SK-N-SH (cell line): Measurements from ENCODE around the gene ENTHD1. TPM values are rescaled to one million over a fixed set of nuclear protein-coding genes. Genes with fewer than 3 reads are reported as not detected.

Experiments
- CTCF ChIA-PET: fragments of 300-600, 350-600 bp; formaldehyde crosslinking; extraction: SDS; loops from one replicate; lab custom pipeline; 2021; lab: Yijun Ruan, JAX
- POLR2A ChIA-PET: fragments of 350-600 bp; sonication (Branson Sonifier 250); formaldehyde crosslinking; extraction: SDS; loops from one replicate; lab custom pipeline; 2020; ENCODE audit warnings: antibody characterized with exemption, inconsistent platforms; lab: Yijun Ruan, JAX
- DNase-seq: peaks from one replicate; pipeline ENCODE4 v3.0.0; 2012
- H2AFZ ChIP-seq: fragments of 200-600 bp; sonication (generic); 2 replicates; pipeline ENCODE4 v1.8.1; 2016; ENCODE audit warnings: antibody characterized with exemption, mild to moderate bottlenecking, low read depth
- H3F3A ChIP-seq: fragments of 200-600 bp; sonication (generic); replicated peaks from 2 replicates; pipeline ENCODE3; 2016; ENCODE audit warnings: antibody characterized with exemption, mild to moderate bottlenecking; ENCODE audit not compliant: insufficient read depth
- H3K27ac ChIP-seq, 2 experiments: fragments of 200-500 bp in 1 of 2; fragments of 200-600 bp in 1 of 2; sonication (Bioruptor generic) in 1 of 2; sonication (generic), shearing (Covaris generic) in 1 of 2; 2 replicates each; pipeline versions ENCODE4 v1.5.1 to v1.6.1; 2014 to 2016; ENCODE audit warnings: low read depth in 2 of 2, inconsistent platforms in 1 of 2, low read length in 1 of 2, mild to moderate bottlenecking in 1 of 2, mixed read lengths in 1 of 2
- H3K27me3 ChIP-seq: fragments of 200-600 bp; sonication (generic), shearing (Covaris generic); 2 replicates; pipeline ENCODE4 v1.6.1; 2016; ENCODE audit warnings: mixed run types; ENCODE audit not compliant: insufficient read depth
- H3K36me3 ChIP-seq, 2 experiments: fragments of 200-500 bp in 1 of 2; fragments of 200-600 bp in 1 of 2; sonication (Bioruptor generic) in 1 of 2; sonication (generic) in 1 of 2; replicated peaks in 1 of 2; 2 replicates each; pipeline versions ENCODE3 to v1.5.1; 2014 to 2016; ENCODE audit warnings: low read length in 1 of 2, mild to moderate bottlenecking in 1 of 2; ENCODE audit not compliant: insufficient read depth in 2 of 2, control insufficient read depth in 1 of 2
- H3K4me1 ChIP-seq, 2 experiments: fragments of 200-500 bp in 1 of 2; fragments of 200-600 bp in 1 of 2; sonication (Bioruptor generic) in 1 of 2; sonication (generic), shearing (Covaris generic) in 1 of 2; 2 replicates each; pipeline versions ENCODE4 v1.5.1 to v1.6.1; 2014 to 2016; ENCODE audit warnings: low read depth in 1 of 2, low read length in 1 of 2, mixed run types in 1 of 2; ENCODE audit not compliant: insufficient read depth in 2 of 2, control insufficient read depth in 1 of 2
- H3K4me2 ChIP-seq: fragments of 200-600 bp; sonication (generic), shearing (Covaris generic); 2 replicates; pipeline ENCODE4 v1.6.1; 2017; ENCODE audit warnings: mixed run types
- H3K4me3 ChIP-seq, 2 experiments: fragments of 200-500 bp in 1 of 2; fragments of 200-600 bp in 1 of 2; sonication (Bioruptor generic) in 1 of 2; sonication (generic), shearing (Covaris generic) in 1 of 2; 2 replicates each; pipeline versions ENCODE4 v1.5.1 to v1.8.1; 2014 to 2016; ENCODE audit warnings: low read depth in 2 of 2, inconsistent platforms in 1 of 2, low read length in 1 of 2, mild to moderate bottlenecking in 1 of 2, mixed read lengths in 1 of 2, moderate library complexity in 1 of 2
- H3K79me2 ChIP-seq: fragments of 200-600 bp; sonication (generic); 2 replicates; pipeline ENCODE4 v1.8.1; 2017; ENCODE audit warnings: mild to moderate bottlenecking; ENCODE audit not compliant: insufficient read depth
- H3K9ac ChIP-seq: fragments of 200-600 bp; sonication (generic); 2 replicates; pipeline ENCODE4 v1.6.1; 2017; ENCODE audit warnings: mixed run types
- H3K9me2 ChIP-seq: fragments of 200-600 bp; sonication (generic); 2 replicates; pipeline ENCODE4 v1.6.1; 2017; ENCODE audit warnings: mixed run types
- H3K9me3 ChIP-seq: fragments of 200-600 bp; sonication (generic); 2 replicates; pipeline ENCODE4 v1.6.1; 2017; ENCODE audit warnings: mixed run types, mild to moderate bottlenecking, moderate library complexity
- H4K20me1 ChIP-seq: fragments of 200-600 bp; sonication (generic); 2 replicates; pipeline ENCODE4 v1.6.1; 2017; ENCODE audit warnings: mild to moderate bottlenecking, mixed run types; ENCODE audit not compliant: insufficient read depth
- EP300 ChIP-seq, 2 experiments: IDR thresholded peaks; 2 replicates each; pipeline versions ENCODE4 v1.4.0 to v1.6.1; 2012; ENCODE audit warnings: borderline replicate concordance in 1 of 2, low read depth in 1 of 2, low read length in 1 of 2
- GATA2 ChIP-seq: sonication (generic); formaldehyde crosslinking; IDR thresholded peaks from 2 replicates; pipeline ENCODE4 v1.5.0; 2020; ENCODE audit warnings: mild to moderate bottlenecking, missing genetic modification reagents
- JUND ChIP-seq: IDR thresholded peaks from 2 replicates; pipeline ENCODE4 v1.4.0; 2012
- MEF2A ChIP-seq: IDR thresholded peaks from 2 replicates; pipeline ENCODE4 v1.4.0; 2012; ENCODE audit warnings: low read depth, borderline replicate concordance
- MXI1 ChIP-seq: IDR thresholded peaks from 2 replicates; pipeline ENCODE4 v1.6.1; 2012; ENCODE audit warnings: mild to moderate bottlenecking, low read depth, low read length, improper control_type of control experiment
- NRF1 ChIP-seq: IDR thresholded peaks from 2 replicates; pipeline ENCODE4 v1.6.1; 2012; ENCODE audit warnings: low read depth, mild to moderate bottlenecking, low read length
- RXRA ChIP-seq: IDR thresholded peaks from 2 replicates; pipeline ENCODE4 v1.4.0; 2012; ENCODE audit warnings: low read depth, mild to moderate bottlenecking, borderline replicate concordance
- SMC3 ChIP-seq: IDR thresholded peaks from 2 replicates; pipeline ENCODE4 v1.6.1; 2012; ENCODE audit warnings: low read depth, low read length, improper control_type of control experiment
- TAF1 ChIP-seq: IDR thresholded peaks from 2 replicates; pipeline ENCODE4 v1.6.1; 2012; ENCODE audit warnings: low read depth, mild to moderate bottlenecking, low read length, moderate library complexity, borderline replicate concordance
- TCF12 ChIP-seq: IDR thresholded peaks from 2 replicates; pipeline ENCODE4 v1.4.0; 2012
- YY1 ChIP-seq: IDR thresholded peaks from 2 replicates; pipeline ENCODE4 v1.4.0; 2012; ENCODE audit warnings: low read depth, mild to moderate bottlenecking
- WGBS: methylation state at CpG from one replicate; pipeline ENCODE4 v1.1.6; 2017; ENCODE audit warnings: low lambda C conversion rate; 5-methylcytosine and 5-hydroxymethylcytosine counted together
- polyA plus RNA-seq, 3 experiments: library from polyadenylated mRNA; depleted of rRNA; stranded (reverse); fragments of >200 nt; gene quantifications; 2 replicates each; pipeline ENCODE4 v1.2.3, GENCODE V29; 2012
- TF ChIP-seq, protein P1 (sequence below): fragments of 150-350 bp; IDR thresholded peaks from 2 replicates; pipeline ENCODE4 v1.6.1; 2017; ENCODE audit warnings: antibody characterized with exemption, low read length, low read depth, borderline replicate concordance
- TF ChIP-seq, protein P2 (sequence below): IDR thresholded peaks from 2 replicates; pipeline ENCODE4 v1.4.0; 2012; ENCODE audit warnings: low read depth, borderline replicate concordance
- TF ChIP-seq, protein P3 (sequence below): IDR thresholded peaks from 2 replicates; pipeline ENCODE4 v1.4.0; 2012; ENCODE audit warnings: low read depth
- TF ChIP-seq, protein P4 (sequence below): IDR thresholded peaks from 2 replicates; pipeline ENCODE4 v1.4.0; 2012; ENCODE audit warnings: low read depth, borderline replicate concordance
- TF ChIP-seq, protein P5 (sequence below): IDR thresholded peaks from 2 replicates; pipeline ENCODE4 v1.6.1; 2012; ENCODE audit warnings: mild to moderate bottlenecking, low read depth, low read length, moderate library complexity
- TF ChIP-seq, protein P6 (sequence below): fragments of 200-600 bp; sonication (generic); IDR thresholded peaks from 2 replicates; pipeline ENCODE4 v1.6.1; 2017; ENCODE audit warnings: antibody characterized with exemption, mild to moderate bottlenecking, moderate library complexity

Gene ENTHD1
- polyA plus RNA-seq, 1 of the 3 experiments (the other 2 are of a cell fraction), result not detected

DNA sequence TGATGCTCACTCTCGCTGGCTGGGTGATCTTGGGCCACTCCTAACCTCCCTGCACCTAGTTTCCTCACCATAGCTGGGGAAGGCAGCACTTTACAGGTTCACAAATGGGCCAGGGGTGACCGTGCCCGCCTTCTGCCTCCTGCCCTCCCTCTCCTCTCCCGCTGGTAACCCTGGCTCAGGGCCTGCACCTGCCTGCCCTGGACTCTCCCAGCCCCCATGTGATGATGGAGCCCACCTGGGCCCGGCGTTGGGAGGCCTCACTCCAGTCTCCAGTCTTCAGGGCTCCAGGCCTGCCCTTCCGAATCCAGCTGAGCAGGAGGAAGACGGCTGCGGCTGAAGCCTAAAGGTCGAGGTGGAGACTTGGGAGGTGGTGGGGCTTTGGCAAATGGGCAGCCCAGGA is 170.1 kb downstream of the ENTHD1 start (continued):
- TF ChIP-seq, protein P1, sequence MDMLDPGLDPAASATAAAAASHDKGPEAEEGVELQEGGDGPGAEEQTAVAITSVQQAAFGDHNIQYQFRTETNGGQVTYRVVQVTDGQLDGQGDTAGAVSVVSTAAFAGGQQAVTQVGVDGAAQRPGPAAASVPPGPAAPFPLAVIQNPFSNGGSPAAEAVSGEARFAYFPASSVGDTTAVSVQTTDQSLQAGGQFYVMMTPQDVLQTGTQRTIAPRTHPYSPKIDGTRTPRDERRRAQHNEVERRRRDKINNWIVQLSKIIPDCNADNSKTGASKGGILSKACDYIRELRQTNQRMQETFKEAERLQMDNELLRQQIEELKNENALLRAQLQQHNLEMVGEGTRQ, result no peak
- TF ChIP-seq TCF12 (no peak), GATA2 (CRISPR knock-in tag) (no peak)
- TF ChIP-seq, protein P2, sequence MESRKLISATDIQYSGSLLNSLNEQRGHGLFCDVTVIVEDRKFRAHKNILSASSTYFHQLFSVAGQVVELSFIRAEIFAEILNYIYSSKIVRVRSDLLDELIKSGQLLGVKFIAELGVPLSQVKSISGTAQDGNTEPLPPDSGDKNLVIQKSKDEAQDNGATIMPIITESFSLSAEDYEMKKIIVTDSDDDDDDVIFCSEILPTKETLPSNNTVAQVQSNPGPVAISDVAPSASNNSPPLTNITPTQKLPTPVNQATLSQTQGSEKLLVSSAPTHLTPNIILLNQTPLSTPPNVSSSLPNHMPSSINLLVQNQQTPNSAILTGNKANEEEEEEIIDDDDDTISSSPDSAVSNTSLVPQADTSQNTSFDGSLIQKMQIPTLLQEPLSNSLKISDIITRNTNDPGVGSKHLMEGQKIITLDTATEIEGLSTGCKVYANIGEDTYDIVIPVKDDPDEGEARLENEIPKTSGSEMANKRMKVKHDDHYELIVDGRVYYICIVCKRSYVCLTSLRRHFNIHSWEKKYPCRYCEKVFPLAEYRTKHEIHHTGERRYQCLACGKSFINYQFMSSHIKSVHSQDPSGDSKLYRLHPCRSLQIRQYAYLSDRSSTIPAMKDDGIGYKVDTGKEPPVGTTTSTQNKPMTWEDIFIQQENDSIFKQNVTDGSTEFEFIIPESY, result no peak
- TF ChIP-seq, all 33 proteins: peak for 0

DNA sequence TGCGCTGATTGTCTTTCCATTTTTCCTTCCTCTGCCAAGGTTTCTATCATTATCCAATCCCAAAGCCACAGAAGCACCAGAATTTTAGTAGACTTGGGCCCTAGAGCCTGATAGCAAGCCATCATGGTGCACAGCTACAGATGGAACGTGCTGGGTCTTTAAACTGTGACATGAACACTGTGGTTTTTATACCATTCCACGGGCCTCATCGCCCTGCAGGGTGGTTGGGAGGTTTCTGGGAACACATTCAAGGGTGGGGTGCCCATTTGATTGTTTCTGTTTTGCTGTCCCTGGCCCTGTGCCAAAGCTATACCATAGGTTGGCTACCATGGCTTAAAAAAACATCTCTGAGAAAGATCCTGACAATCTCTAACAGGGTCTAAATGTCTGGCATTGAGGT is 171.1 kb downstream of the ENTHD1 start:
- Histone ChIP-seq H3K9ac (no peak overlapping the region), H3K4me2 (no peak overlapping the region), H3K9me3 (no peaks in the 10 kb centered on the region), H3F3A (no peaks in the 10 kb centered on the region), H3K79me2 (no peaks in the 10 kb centered on the region), H2AFZ (no peak overlapping the region), H4K20me1 (no peaks in the 10 kb centered on the region), H3K4me3 (no peak overlapping the region), H3K4me1 (peaks cover 0 to 2% of the 10 kb centered on the region in 2 experiments; a peak in 1 of 4 replicates), H3K36me3 (no peaks in the 10 kb centered on the region), H3K9me2 (no peaks in the 10 kb centered on the region), H3K27ac (no peak overlapping the region), H3K27me3 (no peaks in the 10 kb centered on the region)
- no peak for DNase-seq
- WGBS, result 100% methylated on average over 1 of the region's 4 CpGs
- CTCF ChIA-PET, result no interaction called here
- POLR2A ChIA-PET, result no interaction called here
- TF ChIP-seq JUND, result no peak
- TF ChIP-seq, protein P3, sequence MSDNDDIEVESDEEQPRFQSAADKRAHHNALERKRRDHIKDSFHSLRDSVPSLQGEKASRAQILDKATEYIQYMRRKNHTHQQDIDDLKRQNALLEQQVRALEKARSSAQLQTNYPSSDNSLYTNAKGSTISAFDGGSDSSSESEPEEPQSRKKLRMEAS, result no peak
- TF ChIP-seq, protein P4, sequence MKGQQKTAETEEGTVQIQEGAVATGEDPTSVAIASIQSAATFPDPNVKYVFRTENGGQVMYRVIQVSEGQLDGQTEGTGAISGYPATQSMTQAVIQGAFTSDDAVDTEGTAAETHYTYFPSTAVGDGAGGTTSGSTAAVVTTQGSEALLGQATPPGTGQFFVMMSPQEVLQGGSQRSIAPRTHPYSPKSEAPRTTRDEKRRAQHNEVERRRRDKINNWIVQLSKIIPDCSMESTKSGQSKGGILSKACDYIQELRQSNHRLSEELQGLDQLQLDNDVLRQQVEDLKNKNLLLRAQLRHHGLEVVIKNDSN, result no peak
- TF ChIP-seq MEF2A, result no peak
- TF ChIP-seq, protein P1, result no peak
- TF ChIP-seq, protein P5, sequence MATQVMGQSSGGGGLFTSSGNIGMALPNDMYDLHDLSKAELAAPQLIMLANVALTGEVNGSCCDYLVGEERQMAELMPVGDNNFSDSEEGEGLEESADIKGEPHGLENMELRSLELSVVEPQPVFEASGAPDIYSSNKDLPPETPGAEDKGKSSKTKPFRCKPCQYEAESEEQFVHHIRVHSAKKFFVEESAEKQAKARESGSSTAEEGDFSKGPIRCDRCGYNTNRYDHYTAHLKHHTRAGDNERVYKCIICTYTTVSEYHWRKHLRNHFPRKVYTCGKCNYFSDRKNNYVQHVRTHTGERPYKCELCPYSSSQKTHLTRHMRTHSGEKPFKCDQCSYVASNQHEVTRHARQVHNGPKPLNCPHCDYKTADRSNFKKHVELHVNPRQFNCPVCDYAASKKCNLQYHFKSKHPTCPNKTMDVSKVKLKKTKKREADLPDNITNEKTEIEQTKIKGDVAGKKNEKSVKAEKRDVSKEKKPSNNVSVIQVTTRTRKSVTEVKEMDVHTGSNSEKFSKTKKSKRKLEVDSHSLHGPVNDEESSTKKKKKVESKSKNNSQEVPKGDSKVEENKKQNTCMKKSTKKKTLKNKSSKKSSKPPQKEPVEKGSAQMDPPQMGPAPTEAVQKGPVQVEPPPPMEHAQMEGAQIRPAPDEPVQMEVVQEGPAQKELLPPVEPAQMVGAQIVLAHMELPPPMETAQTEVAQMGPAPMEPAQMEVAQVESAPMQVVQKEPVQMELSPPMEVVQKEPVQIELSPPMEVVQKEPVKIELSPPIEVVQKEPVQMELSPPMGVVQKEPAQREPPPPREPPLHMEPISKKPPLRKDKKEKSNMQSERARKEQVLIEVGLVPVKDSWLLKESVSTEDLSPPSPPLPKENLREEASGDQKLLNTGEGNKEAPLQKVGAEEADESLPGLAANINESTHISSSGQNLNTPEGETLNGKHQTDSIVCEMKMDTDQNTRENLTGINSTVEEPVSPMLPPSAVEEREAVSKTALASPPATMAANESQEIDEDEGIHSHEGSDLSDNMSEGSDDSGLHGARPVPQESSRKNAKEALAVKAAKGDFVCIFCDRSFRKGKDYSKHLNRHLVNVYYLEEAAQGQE, result no peak
- TF ChIP-seq MXI1, result no peak
- no peak for TF ChIP-seq RXRA
- TF ChIP-seq EP300 (IDR thresholded peaks at IDR 0.05; ENCODE audit: borderline replicate concordance in 1 of 2, low read depth in 1 of 2, low read length in 1 of 2), result no peak
- TF ChIP-seq GATA2 (CRISPR knock-in tag), result no peak
- no peak for TF ChIP-seq SMC3
- TF ChIP-seq, protein P6, sequence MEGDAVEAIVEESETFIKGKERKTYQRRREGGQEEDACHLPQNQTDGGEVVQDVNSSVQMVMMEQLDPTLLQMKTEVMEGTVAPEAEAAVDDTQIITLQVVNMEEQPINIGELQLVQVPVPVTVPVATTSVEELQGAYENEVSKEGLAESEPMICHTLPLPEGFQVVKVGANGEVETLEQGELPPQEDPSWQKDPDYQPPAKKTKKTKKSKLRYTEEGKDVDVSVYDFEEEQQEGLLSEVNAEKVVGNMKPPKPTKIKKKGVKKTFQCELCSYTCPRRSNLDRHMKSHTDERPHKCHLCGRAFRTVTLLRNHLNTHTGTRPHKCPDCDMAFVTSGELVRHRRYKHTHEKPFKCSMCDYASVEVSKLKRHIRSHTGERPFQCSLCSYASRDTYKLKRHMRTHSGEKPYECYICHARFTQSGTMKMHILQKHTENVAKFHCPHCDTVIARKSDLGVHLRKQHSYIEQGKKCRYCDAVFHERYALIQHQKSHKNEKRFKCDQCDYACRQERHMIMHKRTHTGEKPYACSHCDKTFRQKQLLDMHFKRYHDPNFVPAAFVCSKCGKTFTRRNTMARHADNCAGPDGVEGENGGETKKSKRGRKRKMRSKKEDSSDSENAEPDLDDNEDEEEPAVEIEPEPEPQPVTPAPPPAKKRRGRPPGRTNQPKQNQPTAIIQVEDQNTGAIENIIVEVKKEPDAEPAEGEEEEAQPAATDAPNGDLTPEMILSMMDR, result no peak
- TF ChIP-seq NRF1, result no peak
- TF ChIP-seq, protein P2, result no peak
- TF ChIP-seq YY1, result no peak
- TF ChIP-seq TAF1, result no peak
